ENCODE measurements around the gene WARS2.

Gene WARS2

GRCh38 chr1:119084798-119085197, 55.7 kb downstream of the WARS2 start:
- TF ChIP-seq CTCF (conservative IDR thresholded peaks at IDR 0.05) (no peak), ZFX (IDR thresholded peaks at IDR 0.05) (no peak)
- H3K27ac ChIP-seq, result no peak overlapping the region

- no peak overlapping the region for H3K27ac ChIP-seq
- TF ChIP-seq CTCF (conservative IDR thresholded peaks at IDR 0.05) (no peak), ZFX (IDR thresholded peaks at IDR 0.05) (no peak)
Observed at GRCh38 chr1:119083980-119084379, 56.5 kb downstream of the WARS2 start.

GRCh38 chr1:119083479-119083878, 57.0 kb downstream of the WARS2 start:
- no peak for TF ChIP-seq ZFX (IDR thresholded peaks at IDR 0.05)
- TF ChIP-seq CTCF (conservative IDR thresholded peaks at IDR 0.05), result no peak
- H3K27ac ChIP-seq, result no peak overlapping the region

- no peak overlapping the region for H3K27ac ChIP-seq
- no peak for TF ChIP-seq ZFX (IDR thresholded peaks at IDR 0.05)
Observed at GRCh38 chr1:119081700-119082099, 58.8 kb downstream of the WARS2 start.

- no peak for TF ChIP-seq CTCF (conservative IDR thresholded peaks at IDR 0.05)
- TF ChIP-seq ZFX (IDR thresholded peaks at IDR 0.05), result no peak
- no peak overlapping the region for H3K27ac ChIP-seq
Observed at GRCh38 chr1:119081267-119081666, 59.2 kb downstream of the WARS2 start.

- no peak for TF ChIP-seq ZFX (IDR thresholded peaks at IDR 0.05)
- TF ChIP-seq CTCF (conservative IDR thresholded peaks at IDR 0.05), result no peak
- no peak overlapping the region for H3K27ac ChIP-seq
Observed at GRCh38 chr1:119080586-119080985, 59.9 kb downstream of the WARS2 start.

- TF ChIP-seq CTCF (conservative IDR thresholded peaks at IDR 0.05) (no peak), ZFX (IDR thresholded peaks at IDR 0.05) (no peak)
- no peak overlapping the region for H3K27ac ChIP-seq
Observed at GRCh38 chr1:119079881-119080280, 60.6 kb downstream of the WARS2 start.

GRCh38 chr1:119075614-119076013, 64.8 kb downstream of the WARS2 start:
- H3K27ac ChIP-seq, result no peak overlapping the region
- TF ChIP-seq CTCF (conservative IDR thresholded peaks at IDR 0.05) (no peak), ZFX (IDR thresholded peaks at IDR 0.05) (no peak)
